TTC549 (cell line): ENCODE results near the gene FARP1.

ENCODE experiments used
- FAIRE-seq: peaks from 2 replicates; lab custom pipeline; 2012; peaks lifted over from hg19 to GRCh38; lab: Jason Lieb, UNC

The FARP1 gene

GRCh38 chr13:98289339-98289945, 146.5 kb downstream of the FARP1 start:
- FAIRE-seq: no peak

GRCh38 chr13:98290261-98290660, 147.4 kb downstream of the FARP1 start:
- no peak for FAIRE-seq

- no peak for FAIRE-seq
Observed at GRCh38 chr13:98291658-98292057, 148.8 kb downstream of the FARP1 start.

- FAIRE-seq: no peak
Observed at GRCh38 chr13:98293103-98293502, 150.2 kb downstream of the FARP1 start.

GRCh38 chr13:98293570-98294142, 150.8 kb downstream of the FARP1 start:
- FAIRE-seq: no peak

GRCh38 chr13:98295371-98295770, 152.5 kb downstream of the FARP1 start:
- FAIRE-seq: no peak

- FAIRE-seq: no peak
Observed at GRCh38 chr13:98297051-98297450, 154.2 kb downstream of the FARP1 start.

GRCh38 chr13:98297745-98298144, 154.9 kb downstream of the FARP1 start:
- FAIRE-seq: no peak

- FAIRE-seq: no peak
Observed at GRCh38 chr13:98298599-98298998, 155.7 kb downstream of the FARP1 start.

- no peak for FAIRE-seq
Observed at GRCh38 chr13:98299235-98299965, 156.5 kb downstream of the FARP1 start.

GRCh38 chr13:98299966-98300350, 157.1 kb downstream of the FARP1 start:
- FAIRE-seq: no peak

- no peak for FAIRE-seq
Observed at GRCh38 chr13:98300956-98301641, 158.2 kb downstream of the FARP1 start.

- no peak for FAIRE-seq
Observed at GRCh38 chr13:98301721-98302120, 158.8 kb downstream of the FARP1 start.

- no peak for FAIRE-seq
Observed at GRCh38 chr13:98303858-98304257, 161.0 kb downstream of the FARP1 start.

- no peak for FAIRE-seq
Observed at GRCh38 chr13:98305670-98306069, 162.8 kb downstream of the FARP1 start.

- no peak for FAIRE-seq
Observed at GRCh38 chr13:98307463-98308085, 164.7 kb downstream of the FARP1 start.

GRCh38 chr13:98308086-98308911, 165.4 kb downstream of the FARP1 start:
- FAIRE-seq: no peak

GRCh38 chr13:98309569-98310335, 166.9 kb downstream of the FARP1 start:
- no peak for FAIRE-seq

- no peak for FAIRE-seq
Observed at GRCh38 chr13:98310485-98311199, 167.7 kb downstream of the FARP1 start.

- no peak for FAIRE-seq
Observed at GRCh38 chr13:98311200-98311548, 168.3 kb downstream of the FARP1 start.
